ENCODE data around the gene PHETA1. TPM values are rescaled to one million over a fixed set of nuclear protein-coding genes. Genes with fewer than 3 reads are reported as not detected.

PHETA1 gene
- total and polyA plus RNA-seq, 10 of the 15 experiments (the other 5 are each of a cell fraction or from before 2014, with no cell fraction given) = 0.02 to 1.3 (median 0.51) TPM; not detected in 1

GRCh38 chr12:111353026-111353425 is 15.9 kb downstream of the PHETA1 start:
- Histone ChIP-seq H3K27me3 (replicated peaks in 1 of 2; ENCODE audit: control insufficient read depth in 2 of 2, insufficient read depth in 2 of 2, low read length in 1 of 2) (no peaks in the 10 kb centered on the region), H3K27ac (ENCODE audit: control insufficient read depth, insufficient read depth) (no peak overlapping the region), H3K36me3 (ENCODE audit: control insufficient read depth in 2 of 2, insufficient read depth in 2 of 2, low read length in 1 of 2) (no peaks in the 10 kb centered on the region), H3K79me2 (ENCODE audit: control insufficient read depth, insufficient read depth, low read length) (no peaks in the 10 kb centered on the region), H2AFZ (ENCODE audit: control insufficient read depth, low read depth, low read length) (no peak overlapping the region), H4K20me1 (ENCODE audit: control insufficient read depth, insufficient read depth) (no peaks in the 10 kb centered on the region), H3K9me3 (replicated peaks; ENCODE audit: control insufficient read depth, insufficient read depth, low read length) (no peaks in the 10 kb centered on the region; the same call in 1 of the 3 replicates), H3K4me1 (ENCODE audit: control insufficient read depth, insufficient read depth, low read length) (peaks cover 7% of the 10 kb centered on the region), H3K4me3 (no peak overlapping the region), H3K9ac (ENCODE audit: control insufficient read depth, insufficient read depth, low read length) (no peak overlapping the region), H3K4me2 (ENCODE audit: control insufficient read depth, insufficient read depth) (no peak overlapping the region)
- ChIA-PET RAD21 (ENCODE audit: unreplicated experiment) (no interaction called here), POLR2A (no interaction called here), SMC1A (ENCODE audit: uncharacterized antibody, unreplicated experiment) (interaction anchor here (0.6 kb wide), 1 partner anchor 32 kb away, joined by 3 read pairs; no protein-coding TSS in a partner anchor), CTCF (no interaction called here)
- intact Hi-C loops (cut with micrococcal nuclease; ENCODE audit: unreplicated experiment) = no loop called here
- no peak for TF ChIP-seq ESRRA (IDR thresholded peaks at IDR 0.05; ENCODE audit: low read length)
- TF ChIP-seq SUZ12 (IDR thresholded peaks at IDR 0.05; ENCODE audit: unreplicated experiment) = no peak
- no peak for TF ChIP-seq BMI1 (IDR thresholded peaks at IDR 0.05; ENCODE audit: borderline replicate concordance)
- no peak for TF ChIP-seq CREB1 (IDR thresholded peaks at IDR 0.05; ENCODE audit: low read depth)
- TF ChIP-seq MLLT1 (IDR thresholded peaks at IDR 0.05) = no peak
- no peak for TF ChIP-seq ZNF217 (IDR thresholded peaks at IDR 0.05)
- TF ChIP-seq RAD51 (IDR thresholded peaks at IDR 0.05) = no peak
- TF ChIP-seq RCOR1 (conservative IDR thresholded peaks at IDR 0.05; ENCODE audit: low read depth, low read length) = no peak
- TF ChIP-seq BCL3 (IDR thresholded peaks at IDR 0.05; ENCODE audit: borderline replicate concordance, insufficient read depth, low read depth, low read length, poor library complexity, severe bottlenecking) = no peak
- no peak for TF ChIP-seq POLR2AphosphoS5 (IDR thresholded peaks at IDR 0.05; ENCODE audit: low read length)
- no peak for TF ChIP-seq MYB (IDR thresholded peaks at IDR 0.05; ENCODE audit: borderline replicate concordance, low read depth, low read length)
- TF ChIP-seq POLR2AphosphoS2 (IDR thresholded peaks at IDR 0.05; ENCODE audit: low read depth, low read length) = no peak
- WGBS (ENCODE audit: insufficient coverage, insufficient replicate concordance, low lambda C conversion rate, missing lambda C conversion rate) = 45% methylated on average over 7 of the region's 7 CpGs
- in situ Hi-C loops (cut with MboI) = no loop called here
- BruUV-seq (replicated peaks) = no TSS peak
- ATAC-seq (no peak), FAIRE-seq (no peak), DNase-seq (ENCODE audit: low read depth, low spot score) (no peak)

Data from GM12878 (cell line).